K562 (cell line): ENCODE results near the gene CDH12.

Experiments
- CREBBP ChIP-seq: IDR thresholded peaks from one replicate; pipeline ENCODE4 v1.6.1; 2012; ENCODE audit warnings: low read depth, mild to moderate bottlenecking, control low read depth, inconsistent platforms, low read length
- FOXJ3 ChIP-seq: sonication (generic); formaldehyde crosslinking; IDR thresholded peaks from 2 replicates; pipeline ENCODE4 v1.4.0; 2020; ENCODE audit warnings: mild to moderate bottlenecking, missing genetic modification reagents
- MTA3 ChIP-seq: fragments of 450-650 bp; formaldehyde crosslinking; IDR thresholded peaks from 2 replicates; pipeline ENCODE4 v1.6.1; 2017; ENCODE audit warnings: mild to moderate bottlenecking, borderline replicate concordance
- TF ChIP-seq, protein P1 (sequence below), 3 experiments: IDR thresholded peaks in 2 of 3; conservative IDR thresholded peaks in 1 of 3; 2 replicates each; pipeline ENCODE4 v1.5.1; 2011 to 2012; ENCODE audit warnings: low read length in 3 of 3, mild to moderate bottlenecking in 3 of 3, control low read depth in 2 of 3, improper control_type of control experiment in 1 of 3, inconsistent platforms in 1 of 3, low read depth in 1 of 3, mixed read lengths in 1 of 3, moderate library complexity in 1 of 3; ENCODE audit not compliant: insufficient read depth in 2 of 3
- TF ChIP-seq, protein P2 (sequence below): sonication (generic); formaldehyde crosslinking; IDR thresholded peaks from 2 replicates; pipeline ENCODE4 v1.8.1; 2023; ENCODE audit warnings: mild to moderate bottlenecking, missing genetic modification reagents

DNA sequence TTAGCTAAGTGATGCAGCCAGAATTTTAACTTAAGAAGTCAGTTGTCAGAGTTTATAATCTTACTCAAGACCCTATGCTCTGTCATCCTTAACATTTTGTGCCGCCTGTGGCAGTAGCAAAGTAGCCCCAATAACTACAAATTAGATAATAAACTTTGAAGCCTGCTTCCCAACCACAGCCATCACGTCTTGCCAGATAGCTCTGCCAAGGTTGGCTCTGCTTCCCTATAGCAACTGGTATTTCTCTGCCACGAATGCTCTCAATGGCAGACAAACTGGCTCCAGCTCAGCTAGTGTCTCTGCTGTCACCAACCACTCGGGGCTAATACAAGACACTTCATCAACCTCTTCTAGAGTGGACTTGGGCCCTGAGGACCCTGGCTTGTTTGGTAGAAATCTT, 576.1 kb downstream of the CDH12 start:
- TF ChIP-seq, protein P1, sequence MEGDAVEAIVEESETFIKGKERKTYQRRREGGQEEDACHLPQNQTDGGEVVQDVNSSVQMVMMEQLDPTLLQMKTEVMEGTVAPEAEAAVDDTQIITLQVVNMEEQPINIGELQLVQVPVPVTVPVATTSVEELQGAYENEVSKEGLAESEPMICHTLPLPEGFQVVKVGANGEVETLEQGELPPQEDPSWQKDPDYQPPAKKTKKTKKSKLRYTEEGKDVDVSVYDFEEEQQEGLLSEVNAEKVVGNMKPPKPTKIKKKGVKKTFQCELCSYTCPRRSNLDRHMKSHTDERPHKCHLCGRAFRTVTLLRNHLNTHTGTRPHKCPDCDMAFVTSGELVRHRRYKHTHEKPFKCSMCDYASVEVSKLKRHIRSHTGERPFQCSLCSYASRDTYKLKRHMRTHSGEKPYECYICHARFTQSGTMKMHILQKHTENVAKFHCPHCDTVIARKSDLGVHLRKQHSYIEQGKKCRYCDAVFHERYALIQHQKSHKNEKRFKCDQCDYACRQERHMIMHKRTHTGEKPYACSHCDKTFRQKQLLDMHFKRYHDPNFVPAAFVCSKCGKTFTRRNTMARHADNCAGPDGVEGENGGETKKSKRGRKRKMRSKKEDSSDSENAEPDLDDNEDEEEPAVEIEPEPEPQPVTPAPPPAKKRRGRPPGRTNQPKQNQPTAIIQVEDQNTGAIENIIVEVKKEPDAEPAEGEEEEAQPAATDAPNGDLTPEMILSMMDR (IDR thresholded peaks at IDR 0.05 in 2 of 3, conservative IDR thresholded peaks at IDR 0.05 in 1 of 3; ENCODE audit: insufficient read depth in 2 of 3, low read depth in 1 of 3, low read length in 3 of 3) = no peak
- TF ChIP-seq CREBBP = no peak
- TF ChIP-seq, protein P2, sequence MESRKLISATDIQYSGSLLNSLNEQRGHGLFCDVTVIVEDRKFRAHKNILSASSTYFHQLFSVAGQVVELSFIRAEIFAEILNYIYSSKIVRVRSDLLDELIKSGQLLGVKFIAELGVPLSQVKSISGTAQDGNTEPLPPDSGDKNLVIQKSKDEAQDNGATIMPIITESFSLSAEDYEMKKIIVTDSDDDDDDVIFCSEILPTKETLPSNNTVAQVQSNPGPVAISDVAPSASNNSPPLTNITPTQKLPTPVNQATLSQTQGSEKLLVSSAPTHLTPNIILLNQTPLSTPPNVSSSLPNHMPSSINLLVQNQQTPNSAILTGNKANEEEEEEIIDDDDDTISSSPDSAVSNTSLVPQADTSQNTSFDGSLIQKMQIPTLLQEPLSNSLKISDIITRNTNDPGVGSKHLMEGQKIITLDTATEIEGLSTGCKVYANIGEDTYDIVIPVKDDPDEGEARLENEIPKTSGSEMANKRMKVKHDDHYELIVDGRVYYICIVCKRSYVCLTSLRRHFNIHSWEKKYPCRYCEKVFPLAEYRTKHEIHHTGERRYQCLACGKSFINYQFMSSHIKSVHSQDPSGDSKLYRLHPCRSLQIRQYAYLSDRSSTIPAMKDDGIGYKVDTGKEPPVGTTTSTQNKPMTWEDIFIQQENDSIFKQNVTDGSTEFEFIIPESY (CRISPR knock-in tag) = no peak
- TF ChIP-seq FOXJ3 (CRISPR knock-in tag) = no peak
- no peak for TF ChIP-seq MTA3
